Activated CD4-positive, CD25-positive, alpha-beta regulatory T cell (primary cell): ENCODE results near the gene CMTM1.
"Not testable (repeated sequence)": the region's sequence is repeated elsewhere in the genome, so short reads cannot be mapped to it uniquely, and the experiment has no call there.

ENCODE experiments used
- DNase-seq, 4 experiments: peaks; one replicate each; lab custom pipeline; 2025; lab: John Stamatoyannopoulos, UW

The CMTM1 gene

GRCh38 chr16:66616169-66616568 lies 49.9 kb downstream of the CMTM1 start:
- DNase-seq, result no peak

GRCh38 chr16:66616592-66616991 lies 50.4 kb downstream of the CMTM1 start:
- DNase-seq, result no peak

- no peak for DNase-seq
Observed at GRCh38 chr16:66617010-66617434, 50.8 kb downstream of the CMTM1 start.

- no peak for DNase-seq
Observed at GRCh38 chr16:66617728-66618127, 51.5 kb downstream of the CMTM1 start.

- DNase-seq, result no peak
Observed at GRCh38 chr16:66618588-66619375, 52.5 kb downstream of the CMTM1 start.

GRCh38 chr16:66619534-66620428 lies 53.5 kb downstream of the CMTM1 start:
- no peak for DNase-seq

GRCh38 chr16:66620429-66620795 lies 54.2 kb downstream of the CMTM1 start:
- DNase-seq, result no peak

- no peak for DNase-seq
Observed at GRCh38 chr16:66621973-66622372, 55.7 kb downstream of the CMTM1 start.

GRCh38 chr16:66622863-66623262 lies 56.6 kb downstream of the CMTM1 start:
- no peak for DNase-seq

- DNase-seq, result no peak
Observed at GRCh38 chr16:66623755-66624154, 57.5 kb downstream of the CMTM1 start.

- DNase-seq, result not testable (repeated sequence)
Observed at GRCh38 chr16:66627611-66628378, 61.6 kb downstream of the CMTM1 start.
